WTC11 (cell line): ENCODE results near the gene CACNA1D. TPM values are rescaled to one million over a fixed set of nuclear protein-coding genes. Genes with fewer than 3 reads are reported as not detected.

Experiments used
- ATAC-seq: fragments of 200-7000 bp; cut with Tn5 transposase; 2 replicates; pipeline ENCODE4 v1.10.0; 2021; ENCODE audit warnings: mild to moderate bottlenecking, moderate library complexity
- CTCF ChIA-PET: fragments of 300-600 bp; sonication (Branson Sonifier 250); formaldehyde crosslinking; loops from one replicate; lab custom pipeline; 2021; ENCODE audit warnings: antibody characterized with exemption; lab: Charles Lee
- POLR2A ChIA-PET: fragments of 350-600 bp; sonication (Branson Sonifier 250); formaldehyde crosslinking; loops from one replicate; lab custom pipeline; 2021; ENCODE audit warnings: antibody characterized with exemption; lab: Charles Lee
- DNase-seq: peaks from one replicate; pipeline ENCODE4 v3.0.0; 2021; ENCODE audit warnings: low spot score
- H3K27ac Mint-ChIP-seq: 2 replicates; pipeline ENCODE4 v1.8.0; 2021; ENCODE audit warnings: mixed read lengths
- H3K27me3 Mint-ChIP-seq: 2 replicates; pipeline ENCODE4 v1.8.0; 2021; ENCODE audit warnings: low read depth, mild to moderate bottlenecking, moderate library complexity, mixed read lengths
- H3K36me3 Mint-ChIP-seq: 2 replicates; pipeline ENCODE4 v1.8.0; 2021; ENCODE audit warnings: mixed read lengths
- H3K4me1 Mint-ChIP-seq: 2 replicates; pipeline ENCODE4 v1.8.0; 2022; ENCODE audit warnings: mixed read lengths
- H3K4me3 Mint-ChIP-seq: 2 replicates; pipeline ENCODE4 v1.8.0; 2021; ENCODE audit warnings: mild to moderate bottlenecking, moderate library complexity, mixed read lengths
- H3K9me3 Mint-ChIP-seq: 2 replicates; pipeline ENCODE4 v1.8.0; 2021; ENCODE audit warnings: mixed read lengths
- CBFB ChIP-seq: sonication (generic); formaldehyde crosslinking; IDR thresholded peaks from 2 replicates; pipeline ENCODE4 v1.8.1; 2022; ENCODE audit warnings: mild to moderate bottlenecking, low read depth, missing genetic modification reagents
- ELF4 ChIP-seq: sonication (generic); formaldehyde crosslinking; IDR thresholded peaks from 2 replicates; pipeline ENCODE4 v1.8.1; 2022; ENCODE audit warnings: low read depth, mild to moderate bottlenecking, moderate library complexity, missing genetic modification reagents
- FOXJ3 ChIP-seq: sonication (generic); formaldehyde crosslinking; IDR thresholded peaks from 2 replicates; pipeline ENCODE4 v1.9.0; 2021; ENCODE audit warnings: missing genetic modification reagents, mild to moderate bottlenecking, borderline replicate concordance
- FOXK1 ChIP-seq: sonication (generic); formaldehyde crosslinking; IDR thresholded peaks from 2 replicates; pipeline ENCODE4 v1.8.0; 2022; ENCODE audit warnings: mild to moderate bottlenecking, moderate library complexity, missing genetic modification reagents
- GABPB1 ChIP-seq: sonication (generic); formaldehyde crosslinking; IDR thresholded peaks from 2 replicates; pipeline ENCODE4 v1.8.1; 2023; ENCODE audit warnings: mild to moderate bottlenecking, missing genetic modification reagents
- GTF2I ChIP-seq: fragments of 250-450 bp; sonication (Bioruptor Pico); conservative IDR thresholded peaks from 2 replicates; pipeline ENCODE4 v1.4.0; 2021; ENCODE audit warnings: mild to moderate bottlenecking
- HMGA2 ChIP-seq: fragments of 250-450 bp; sonication (Bioruptor Pico); IDR thresholded peaks from 2 replicates; pipeline ENCODE4 v1.4.0; 2021; ENCODE audit warnings: mild to moderate bottlenecking, moderate library complexity
- NR3C1 ChIP-seq: sonication (generic); formaldehyde crosslinking; conservative IDR thresholded peaks from 2 replicates; pipeline ENCODE4 v1.8.1; 2023; ENCODE audit warnings: low read depth, mild to moderate bottlenecking, missing genetic modification reagents
- OVOL2 ChIP-seq: fragments of 250-450 bp; sonication (Bioruptor Pico); IDR thresholded peaks from 2 replicates; pipeline ENCODE4 v1.9.0; 2021; ENCODE audit warnings: mild to moderate bottlenecking, borderline replicate concordance
- TEAD1 ChIP-seq: sonication (generic); formaldehyde crosslinking; IDR thresholded peaks from 2 replicates; pipeline ENCODE4 v1.8.0; 2022; ENCODE audit warnings: mild to moderate bottlenecking, missing genetic modification reagents
- TEAD4 ChIP-seq: sonication (generic); formaldehyde crosslinking; IDR thresholded peaks from 2 replicates; pipeline ENCODE4 v1.8.0; 2022; ENCODE audit warnings: mild to moderate bottlenecking, missing genetic modification reagents
- ZBTB21 ChIP-seq: sonication (generic); formaldehyde crosslinking; IDR thresholded peaks from 2 replicates; pipeline ENCODE4 v1.8.1; 2023; ENCODE audit warnings: mild to moderate bottlenecking, missing genetic modification reagents, borderline replicate concordance
- ZNF121 ChIP-seq: sonication (generic); formaldehyde crosslinking; IDR thresholded peaks from 2 replicates; pipeline ENCODE4 v1.8.0; 2023; ENCODE audit warnings: missing genetic modification reagents
- ZNF219 ChIP-seq: sonication (generic); formaldehyde crosslinking; IDR thresholded peaks from 2 replicates; pipeline ENCODE4 v1.8.0; 2023; ENCODE audit warnings: missing genetic modification reagents, mild to moderate bottlenecking, borderline replicate concordance
- ZNF232 ChIP-seq: sonication (generic); formaldehyde crosslinking; IDR thresholded peaks from 2 replicates; pipeline ENCODE4 v1.8.0; 2022; ENCODE audit warnings: mild to moderate bottlenecking, missing genetic modification reagents
- ZNF317 ChIP-seq: sonication (generic); formaldehyde crosslinking; IDR thresholded peaks from 2 replicates; pipeline ENCODE4 v1.8.1; 2023; ENCODE audit warnings: low read depth, mild to moderate bottlenecking, moderate library complexity, missing genetic modification reagents, borderline replicate concordance
- total RNA-seq: library from RNA; stranded (reverse); gene quantifications from 3 replicates; pipeline ENCODE4 v1.2.3, GENCODE V29; 2021
- TF ChIP-seq, protein P1 (sequence below): sonication (generic); formaldehyde crosslinking; IDR thresholded peaks from 2 replicates; pipeline ENCODE4 v1.8.1; 2022; ENCODE audit warnings: missing genetic modification reagents, borderline replicate concordance
- TF ChIP-seq, protein P2 (sequence below): sonication (generic); formaldehyde crosslinking; IDR thresholded peaks from 2 replicates; pipeline ENCODE4 v1.8.1; 2023; ENCODE audit warnings: mild to moderate bottlenecking, missing genetic modification reagents, moderate library complexity
- TF ChIP-seq, protein P3 (sequence below): sonication (generic); formaldehyde crosslinking; IDR thresholded peaks from 2 replicates; pipeline ENCODE4 v1.8.0; 2023; ENCODE audit warnings: mild to moderate bottlenecking, missing genetic modification reagents

CACNA1D gene
- total RNA-seq, 1 experiment from 2014 or later: 2.3 TPM

DNA sequence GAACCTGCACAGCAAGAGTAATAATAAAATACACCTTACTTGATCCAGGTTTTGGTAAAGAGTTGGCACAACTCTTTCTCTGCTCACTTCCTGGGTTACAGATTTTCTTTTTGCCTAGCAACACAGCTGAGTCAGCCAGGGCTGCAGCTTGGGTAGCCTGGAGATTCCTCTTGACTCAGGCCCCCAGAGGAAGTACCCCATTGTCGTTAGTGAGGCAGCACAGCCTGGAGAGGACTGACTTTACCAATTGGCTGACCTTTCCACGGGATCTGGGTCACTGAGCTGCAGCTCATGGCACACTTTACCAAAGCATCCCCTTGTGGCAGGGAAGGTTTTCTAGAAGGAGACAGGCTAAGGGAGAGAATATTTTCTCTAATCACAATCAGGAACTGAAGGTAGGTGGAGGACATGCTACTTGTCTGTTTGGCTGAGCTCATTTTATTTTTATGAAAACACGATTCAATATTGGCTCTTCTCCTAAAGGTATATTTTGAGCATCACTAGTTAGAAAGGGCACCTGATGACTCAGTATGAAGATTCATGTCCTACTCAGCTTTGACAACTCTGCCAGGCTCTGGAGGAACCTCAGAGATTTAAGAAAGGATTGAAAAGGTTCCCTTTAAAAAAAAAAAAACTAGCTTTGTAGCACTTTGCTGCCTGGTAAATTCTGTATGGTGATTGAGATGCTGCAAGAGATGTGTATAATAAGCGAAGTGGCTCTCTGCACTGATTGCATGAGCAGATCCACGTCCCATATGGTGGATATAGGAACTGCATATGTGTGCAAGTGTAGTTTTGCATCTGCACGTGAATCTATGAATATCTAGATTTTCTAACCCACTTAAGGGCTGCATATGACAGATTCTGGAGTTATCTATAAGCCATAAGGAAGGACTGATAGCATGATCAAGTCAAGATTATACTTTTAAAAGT, 227.0 kb downstream of the CACNA1D start (continued):
- TF ChIP-seq TEAD4 (CRISPR knock-in tag) (no peak), ZNF121 (no peak), ZNF317 (CRISPR knock-in tag) (no peak), GABPB1 (CRISPR knock-in tag) (no peak), TEAD1 (CRISPR knock-in tag) (no peak), HMGA2 (CRISPR knock-in tag) (no peak), ZNF232 (no peak), ZNF219 (no peak), OVOL2 (CRISPR knock-in tag) (no peak), FOXJ3 (no peak), FOXK1 (CRISPR knock-in tag) (no peak), NR3C1 (CRISPR knock-in tag) (no peak), GTF2I (no peak)
- TF ChIP-seq, protein P1, sequence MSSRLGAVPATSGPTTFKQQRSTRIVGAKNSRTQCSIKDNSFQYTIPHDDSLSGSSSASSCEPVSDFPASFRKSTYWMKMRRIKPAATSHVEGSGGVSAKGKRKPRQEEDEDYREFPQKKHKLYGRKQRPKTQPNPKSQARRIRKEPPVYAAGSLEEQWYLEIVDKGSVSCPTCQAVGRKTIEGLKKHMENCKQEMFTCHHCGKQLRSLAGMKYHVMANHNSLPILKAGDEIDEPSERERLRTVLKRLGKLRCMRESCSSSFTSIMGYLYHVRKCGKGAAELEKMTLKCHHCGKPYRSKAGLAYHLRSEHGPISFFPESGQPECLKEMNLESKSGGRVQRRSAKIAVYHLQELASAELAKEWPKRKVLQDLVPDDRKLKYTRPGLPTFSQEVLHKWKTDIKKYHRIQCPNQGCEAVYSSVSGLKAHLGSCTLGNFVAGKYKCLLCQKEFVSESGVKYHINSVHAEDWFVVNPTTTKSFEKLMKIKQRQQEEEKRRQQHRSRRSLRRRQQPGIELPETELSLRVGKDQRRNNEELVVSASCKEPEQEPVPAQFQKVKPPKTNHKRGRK (CRISPR knock-in tag): no peak
- TF ChIP-seq, protein P2, sequence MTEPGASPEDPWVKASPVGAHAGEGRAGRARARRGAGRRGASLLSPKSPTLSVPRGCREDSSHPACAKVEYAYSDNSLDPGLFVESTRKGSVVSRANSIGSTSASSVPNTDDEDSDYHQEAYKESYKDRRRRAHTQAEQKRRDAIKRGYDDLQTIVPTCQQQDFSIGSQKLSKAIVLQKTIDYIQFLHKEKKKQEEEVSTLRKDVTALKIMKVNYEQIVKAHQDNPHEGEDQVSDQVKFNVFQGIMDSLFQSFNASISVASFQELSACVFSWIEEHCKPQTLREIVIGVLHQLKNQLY: no peak
- TF ChIP-seq, protein P3, sequence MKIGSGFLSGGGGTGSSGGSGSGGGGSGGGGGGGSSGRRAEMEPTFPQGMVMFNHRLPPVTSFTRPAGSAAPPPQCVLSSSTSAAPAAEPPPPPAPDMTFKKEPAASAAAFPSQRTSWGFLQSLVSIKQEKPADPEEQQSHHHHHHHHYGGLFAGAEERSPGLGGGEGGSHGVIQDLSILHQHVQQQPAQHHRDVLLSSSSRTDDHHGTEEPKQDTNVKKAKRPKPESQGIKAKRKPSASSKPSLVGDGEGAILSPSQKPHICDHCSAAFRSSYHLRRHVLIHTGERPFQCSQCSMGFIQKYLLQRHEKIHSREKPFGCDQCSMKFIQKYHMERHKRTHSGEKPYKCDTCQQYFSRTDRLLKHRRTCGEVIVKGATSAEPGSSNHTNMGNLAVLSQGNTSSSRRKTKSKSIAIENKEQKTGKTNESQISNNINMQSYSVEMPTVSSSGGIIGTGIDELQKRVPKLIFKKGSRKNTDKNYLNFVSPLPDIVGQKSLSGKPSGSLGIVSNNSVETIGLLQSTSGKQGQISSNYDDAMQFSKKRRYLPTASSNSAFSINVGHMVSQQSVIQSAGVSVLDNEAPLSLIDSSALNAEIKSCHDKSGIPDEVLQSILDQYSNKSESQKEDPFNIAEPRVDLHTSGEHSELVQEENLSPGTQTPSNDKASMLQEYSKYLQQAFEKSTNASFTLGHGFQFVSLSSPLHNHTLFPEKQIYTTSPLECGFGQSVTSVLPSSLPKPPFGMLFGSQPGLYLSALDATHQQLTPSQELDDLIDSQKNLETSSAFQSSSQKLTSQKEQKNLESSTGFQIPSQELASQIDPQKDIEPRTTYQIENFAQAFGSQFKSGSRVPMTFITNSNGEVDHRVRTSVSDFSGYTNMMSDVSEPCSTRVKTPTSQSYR (CRISPR knock-in tag): no peak

DNA sequence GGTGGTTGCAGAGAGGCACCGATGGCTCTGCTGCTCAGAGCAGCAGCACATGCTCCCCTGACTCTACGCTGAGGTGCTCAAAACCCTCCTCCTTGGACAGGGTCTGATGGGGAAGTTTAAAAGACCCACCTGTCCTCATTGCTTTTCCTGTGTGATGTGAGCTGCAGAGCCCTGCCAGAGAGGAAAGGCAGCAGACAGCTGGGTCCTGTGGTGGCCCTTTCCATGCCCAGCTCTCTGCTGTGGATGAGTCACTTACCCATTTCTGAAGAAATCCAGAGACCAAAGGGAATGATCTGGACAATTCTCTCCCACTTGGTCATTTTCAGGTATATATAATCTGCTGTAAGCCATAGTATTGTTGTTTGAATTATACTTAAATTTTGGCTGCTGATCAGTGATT, 230.2 kb downstream of the CACNA1D start:
- TF ChIP-seq OVOL2 (CRISPR knock-in tag) (no peak), ZBTB21 (CRISPR knock-in tag) (no peak), CBFB (CRISPR knock-in tag) (no peak), FOXK1 (CRISPR knock-in tag) (no peak), ELF4 (CRISPR knock-in tag) (no peak)
- CTCF ChIA-PET: interaction anchor here (0.9 to 1.7 kb wide), 2 partner anchors 16 to 20 kb away, joined by 4 read pairs; no protein-coding TSS in a partner anchor
- DNase-seq (no peak), ATAC-seq (no peak)
- POLR2A ChIA-PET: interaction anchor here (1.2 kb wide), 1 partner anchor 8 kb away, joined by 3 read pairs; no protein-coding TSS in a partner anchor
- Mint-ChIP-seq H3K9me3 (no peaks in the 10 kb centered on the region), H3K4me1 (peaks cover 5% of the 10 kb centered on the region; the same call in 1 of the 2 replicates), H3K27me3 (no peaks in the 10 kb centered on the region), H3K27ac (no peak overlapping the region), H3K4me3 (no peak overlapping the region), H3K36me3 (no peaks in the 10 kb centered on the region)
